HEK293 (cell line): ENCODE results near the gene ARHGDIA.

Experiments
- CTCF ChIA-PET: fragments of 350-600 bp; formaldehyde crosslinking; extraction: SDS; loops from one replicate; lab custom pipeline; 2021; ENCODE audit warnings: antibody characterized with exemption; lab: Yijun Ruan, JAX
- POLR2A ChIA-PET: fragments of 300-600 bp; formaldehyde crosslinking; extraction: SDS; loops from one replicate; lab custom pipeline; 2020; ENCODE audit warnings: antibody characterized with exemption, inconsistent platforms; lab: Yijun Ruan, JAX
- H3K27ac ChIP-seq: fragments of 200-500 bp; sonication (Bioruptor generic); 2 replicates; pipeline ENCODE4 v1.5.1; 2014; ENCODE audit warnings: low read depth, low read length, control low read depth, inconsistent platforms; ENCODE audit errors: extremely low read depth
- H3K36me3 ChIP-seq, 2 experiments: fragments of 200-500 bp in 1 of 2; sonication (Bioruptor generic) in 1 of 2; 1 replicate in 1 of 2; 2 replicates in 1 of 2; pipeline ENCODE4 v1.5.1; 2014 to 2017; ENCODE audit warnings: inconsistent platforms in 2 of 2, low read length in 2 of 2; ENCODE audit not compliant: control insufficient read depth in 2 of 2, insufficient read depth in 1 of 2
- H3K4me1 ChIP-seq: fragments of 200-500 bp; sonication (Bioruptor generic); 2 replicates; pipeline ENCODE4 v1.5.1; 2014; ENCODE audit warnings: mild to moderate bottlenecking, low read length, inconsistent platforms; ENCODE audit not compliant: control insufficient read depth, insufficient read depth
- H3K4me3 ChIP-seq: 2 replicates; pipeline ENCODE4 v1.5.1; 2011; ENCODE audit warnings: low read depth, mild to moderate bottlenecking, control low read depth, low read length, moderate library complexity
- H3K9me3 ChIP-seq: fragments of 200-500 bp; sonication (Bioruptor generic); 2 replicates; pipeline ENCODE4 v1.5.1; 2014; ENCODE audit warnings: low read depth, low read length, inconsistent platforms; ENCODE audit not compliant: control insufficient read depth, insufficient read depth
- BCL11B ChIP-seq: fragments of 450-650 bp; formaldehyde crosslinking; IDR thresholded peaks from 2 replicates; pipeline ENCODE4 v1.5.1; 2016; ENCODE audit warnings: low read depth, missing biosample characterization, missing genetic modification characterization
- GLIS1 ChIP-seq: fragments of 450-650 bp; formaldehyde crosslinking; IDR thresholded peaks from 2 replicates; pipeline ENCODE4 v1.5.1; 2016; ENCODE audit warnings: missing biosample characterization, missing genetic modification characterization
- SP2 ChIP-seq: fragments of 450-650 bp; formaldehyde crosslinking; IDR thresholded peaks from 2 replicates; pipeline ENCODE4 v1.5.1; 2016; ENCODE audit warnings: missing biosample characterization, missing genetic modification characterization
- SP3 ChIP-seq: fragments of 450-650 bp; formaldehyde crosslinking; IDR thresholded peaks from 2 replicates; pipeline ENCODE4 v1.5.1; 2016; ENCODE audit warnings: missing biosample characterization, missing genetic modification characterization
- ZNF112 ChIP-seq: fragments of 450-650 bp; formaldehyde crosslinking; IDR thresholded peaks from 2 replicates; pipeline ENCODE4 v1.5.0; 2017; ENCODE audit warnings: missing biosample characterization, missing genetic modification characterization
- ZNF416 ChIP-seq: fragments of 450-650 bp; formaldehyde crosslinking; IDR thresholded peaks from 2 replicates; pipeline ENCODE4 v1.5.1; 2016; ENCODE audit warnings: missing biosample characterization, missing genetic modification characterization
- ZNF549 ChIP-seq: fragments of 450-650 bp; IDR thresholded peaks from 2 replicates; pipeline ENCODE4 v1.5.1; 2018; ENCODE audit warnings: missing biosample characterization, missing genetic modification characterization, mild to moderate bottlenecking, inconsistent platforms, moderate library complexity
- ZNF555 ChIP-seq: fragments of 450-650 bp; formaldehyde crosslinking; conservative IDR thresholded peaks from 2 replicates; pipeline ENCODE4 v1.5.1; 2017; ENCODE audit warnings: missing biosample characterization, mild to moderate bottlenecking, missing genetic modification characterization, inconsistent platforms
- ZNF692 ChIP-seq: fragments of 450-650 bp; formaldehyde crosslinking; IDR thresholded peaks from 2 replicates; pipeline ENCODE4 v1.5.1; 2016; ENCODE audit warnings: missing biosample characterization, missing genetic modification characterization
- ZNF76 ChIP-seq: fragments of 450-650 bp; formaldehyde crosslinking; IDR thresholded peaks from 2 replicates; pipeline ENCODE4; 2016; ENCODE audit warnings: low read depth, missing biosample characterization, missing genetic modification characterization, borderline replicate concordance
- ZNF777 ChIP-seq: fragments of 450-650 bp; formaldehyde crosslinking; IDR thresholded peaks from 2 replicates; pipeline ENCODE4 v1.5.1; 2017; ENCODE audit warnings: missing biosample characterization, missing genetic modification characterization, borderline replicate concordance
- ZNF791 ChIP-seq: fragments of 450-650 bp; formaldehyde crosslinking; IDR thresholded peaks from 2 replicates; pipeline ENCODE4 v1.5.1; 2016; ENCODE audit warnings: missing biosample characterization, missing genetic modification characterization
- ZSCAN4 ChIP-seq: fragments of 450-650 bp; formaldehyde crosslinking; IDR thresholded peaks from 2 replicates; pipeline ENCODE4 v1.5.1; 2017; ENCODE audit warnings: missing biosample characterization, missing genetic modification characterization
- ZXDB ChIP-seq: fragments of 450-650 bp; formaldehyde crosslinking; IDR thresholded peaks from 2 replicates; pipeline ENCODE4 v1.5.1; 2016; ENCODE audit warnings: missing biosample characterization, missing genetic modification characterization
- TF ChIP-seq, protein P1 (sequence below): fragments of 450-650 bp; formaldehyde crosslinking; IDR thresholded peaks from 2 replicates; pipeline ENCODE4 v1.5.1; 2017; ENCODE audit warnings: missing biosample characterization, missing genetic modification characterization
- TF ChIP-seq, protein P2 (sequence below): fragments of 450-650 bp; formaldehyde crosslinking; IDR thresholded peaks from 2 replicates; pipeline ENCODE4 v1.5.1; 2016; ENCODE audit warnings: missing biosample characterization, missing genetic modification characterization, borderline replicate concordance
- TF ChIP-seq, protein P3 (sequence below): fragments of 450-650 bp; formaldehyde crosslinking; conservative IDR thresholded peaks from 2 replicates; pipeline ENCODE4 v1.5.1; 2016; ENCODE audit warnings: low read depth, missing biosample characterization, missing genetic modification characterization
- TF ChIP-seq, protein P4 (sequence below): fragments of 450-650 bp; formaldehyde crosslinking; IDR thresholded peaks from 2 replicates; pipeline ENCODE4 v1.5.1; 2016; ENCODE audit warnings: missing biosample characterization, missing genetic modification characterization
- TF ChIP-seq, protein P5 (sequence below): fragments of 450-650 bp; formaldehyde crosslinking; IDR thresholded peaks from 2 replicates; pipeline ENCODE4 v1.5.1; 2016; ENCODE audit warnings: missing biosample characterization, missing genetic modification characterization

ARHGDIA gene

DNA sequence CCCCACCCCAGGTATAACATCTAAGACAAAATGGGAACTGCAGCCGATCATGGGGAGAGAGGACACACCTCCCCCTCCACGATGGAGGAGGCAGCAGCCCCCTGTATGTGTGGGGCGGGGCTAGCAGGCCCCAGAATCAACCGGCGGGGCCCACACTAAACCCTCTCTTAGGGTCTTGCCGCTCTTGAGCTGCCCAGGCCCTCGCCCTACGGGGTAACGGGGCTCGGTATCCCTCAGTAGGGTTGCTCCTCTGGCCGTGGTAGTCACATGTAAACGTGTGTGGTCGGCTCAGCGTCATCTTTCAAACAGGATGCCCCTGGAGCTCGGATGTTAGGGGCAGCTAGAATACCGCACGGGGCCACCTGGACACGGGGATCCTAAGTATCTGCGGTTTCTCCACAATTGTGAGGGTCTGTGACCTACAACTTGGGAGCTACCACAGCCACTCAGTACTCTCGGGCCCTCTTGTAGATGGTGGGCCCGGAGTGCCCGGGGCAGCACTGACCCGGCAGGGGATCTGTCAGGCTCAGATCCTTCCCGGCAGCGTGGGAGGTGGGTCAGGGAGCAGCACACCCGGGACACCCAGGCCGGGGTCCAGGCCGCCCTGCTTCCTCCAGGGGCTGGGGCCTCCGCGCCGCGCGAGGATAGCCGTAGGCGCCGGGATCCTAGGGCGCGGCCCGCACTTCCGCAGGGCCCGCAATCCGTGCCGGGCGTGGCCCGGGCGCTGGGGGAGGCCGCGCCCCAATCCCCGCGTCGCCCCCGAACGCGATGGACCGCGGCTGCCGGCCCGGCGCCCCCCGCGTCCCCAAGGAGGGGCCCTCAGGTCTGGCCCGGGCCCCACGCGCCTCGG lies 781 bp downstream of the ARHGDIA start:
- CTCF ChIA-PET = interaction anchor here (0.6 to 2.6 kb wide), 13 partner anchors 9 to 160 kb away, joined by 3 to 15 read pairs (median 4); partner anchors contain the start of gene PCYT2
- TF ChIP-seq SP2 (tag by site-specific recombination) (peak; percentile 44), ZNF549 (tag by site-specific recombination) (no peak), ZNF76 (tag by site-specific recombination) (peak; percentile 24; the same call in 1 of the 2 replicates), ZNF555 (tag by site-specific recombination) (no peak), ZNF777 (tag by site-specific recombination) (no peak), ZXDB (tag by site-specific recombination) (peak; percentile 86), ZNF416 (tag by site-specific recombination) (no peak), ZNF692 (tag by site-specific recombination) (peak; percentile 97), ZSCAN4 (tag by site-specific recombination) (no peak), ZNF791 (tag by site-specific recombination) (no peak), BCL11B (tag by site-specific recombination) (peak; percentile 54; the same call in 1 of the 2 replicates), GLIS1 (tag by site-specific recombination) (peak; percentile 77), ZNF112 (no peak), SP3 (peak; percentile 74)
- TF ChIP-seq, protein P1, sequence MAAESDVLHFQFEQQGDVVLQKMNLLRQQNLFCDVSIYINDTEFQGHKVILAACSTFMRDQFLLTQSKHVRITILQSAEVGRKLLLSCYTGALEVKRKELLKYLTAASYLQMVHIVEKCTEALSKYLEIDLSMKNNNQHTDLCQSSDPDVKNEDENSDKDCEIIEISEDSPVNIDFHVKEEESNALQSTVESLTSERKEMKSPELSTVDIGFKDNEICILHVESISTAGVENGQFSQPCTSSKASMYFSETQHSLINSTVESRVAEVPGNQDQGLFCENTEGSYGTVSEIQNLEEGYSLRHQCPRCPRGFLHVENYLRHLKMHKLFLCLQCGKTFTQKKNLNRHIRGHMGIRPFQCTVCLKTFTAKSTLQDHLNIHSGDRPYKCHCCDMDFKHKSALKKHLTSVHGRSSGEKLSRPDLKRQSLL (tag by site-specific recombination) = no peak
- TF ChIP-seq, protein P2, sequence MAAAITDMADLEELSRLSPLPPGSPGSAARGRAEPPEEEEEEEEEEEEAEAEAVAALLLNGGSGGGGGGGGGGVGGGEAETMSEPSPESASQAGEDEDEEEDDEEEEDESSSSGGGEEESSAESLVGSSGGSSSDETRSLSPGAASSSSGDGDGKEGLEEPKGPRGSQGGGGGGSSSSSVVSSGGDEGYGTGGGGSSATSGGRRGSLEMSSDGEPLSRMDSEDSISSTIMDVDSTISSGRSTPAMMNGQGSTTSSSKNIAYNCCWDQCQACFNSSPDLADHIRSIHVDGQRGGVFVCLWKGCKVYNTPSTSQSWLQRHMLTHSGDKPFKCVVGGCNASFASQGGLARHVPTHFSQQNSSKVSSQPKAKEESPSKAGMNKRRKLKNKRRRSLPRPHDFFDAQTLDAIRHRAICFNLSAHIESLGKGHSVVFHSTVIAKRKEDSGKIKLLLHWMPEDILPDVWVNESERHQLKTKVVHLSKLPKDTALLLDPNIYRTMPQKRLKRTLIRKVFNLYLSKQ = no peak
- TF ChIP-seq, protein P3, sequence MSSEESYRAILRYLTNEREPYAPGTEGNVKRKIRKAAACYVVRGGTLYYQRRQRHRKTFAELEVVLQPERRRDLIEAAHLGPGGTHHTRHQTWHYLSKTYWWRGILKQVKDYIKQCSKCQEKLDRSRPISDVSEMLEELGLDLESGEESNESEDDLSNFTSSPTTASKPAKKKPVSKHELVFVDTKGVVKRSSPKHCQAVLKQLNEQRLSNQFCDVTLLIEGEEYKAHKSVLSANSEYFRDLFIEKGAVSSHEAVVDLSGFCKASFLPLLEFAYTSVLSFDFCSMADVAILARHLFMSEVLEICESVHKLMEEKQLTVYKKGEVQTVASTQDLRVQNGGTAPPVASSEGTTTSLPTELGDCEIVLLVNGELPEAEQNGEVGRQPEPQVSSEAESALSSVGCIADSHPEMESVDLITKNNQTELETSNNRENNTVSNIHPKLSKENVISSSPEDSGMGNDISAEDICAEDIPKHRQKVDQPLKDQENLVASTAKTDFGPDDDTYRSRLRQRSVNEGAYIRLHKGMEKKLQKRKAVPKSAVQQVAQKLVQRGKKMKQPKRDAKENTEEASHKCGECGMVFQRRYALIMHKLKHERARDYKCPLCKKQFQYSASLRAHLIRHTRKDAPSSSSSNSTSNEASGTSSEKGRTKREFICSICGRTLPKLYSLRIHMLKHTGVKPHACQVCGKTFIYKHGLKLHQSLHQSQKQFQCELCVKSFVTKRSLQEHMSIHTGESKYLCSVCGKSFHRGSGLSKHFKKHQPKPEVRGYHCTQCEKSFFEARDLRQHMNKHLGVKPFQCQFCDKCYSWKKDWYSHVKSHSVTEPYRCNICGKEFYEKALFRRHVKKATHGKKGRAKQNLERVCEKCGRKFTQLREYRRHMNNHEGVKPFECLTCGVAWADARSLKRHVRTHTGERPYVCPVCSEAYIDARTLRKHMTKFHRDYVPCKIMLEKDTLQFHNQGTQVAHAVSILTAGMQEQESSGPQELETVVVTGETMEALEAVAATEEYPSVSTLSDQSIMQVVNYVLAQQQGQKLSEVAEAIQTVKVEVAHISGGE (tag by site-specific recombination) = peak; percentile 35; the same call in 1 of the 2 replicates
- TF ChIP-seq, protein P4, sequence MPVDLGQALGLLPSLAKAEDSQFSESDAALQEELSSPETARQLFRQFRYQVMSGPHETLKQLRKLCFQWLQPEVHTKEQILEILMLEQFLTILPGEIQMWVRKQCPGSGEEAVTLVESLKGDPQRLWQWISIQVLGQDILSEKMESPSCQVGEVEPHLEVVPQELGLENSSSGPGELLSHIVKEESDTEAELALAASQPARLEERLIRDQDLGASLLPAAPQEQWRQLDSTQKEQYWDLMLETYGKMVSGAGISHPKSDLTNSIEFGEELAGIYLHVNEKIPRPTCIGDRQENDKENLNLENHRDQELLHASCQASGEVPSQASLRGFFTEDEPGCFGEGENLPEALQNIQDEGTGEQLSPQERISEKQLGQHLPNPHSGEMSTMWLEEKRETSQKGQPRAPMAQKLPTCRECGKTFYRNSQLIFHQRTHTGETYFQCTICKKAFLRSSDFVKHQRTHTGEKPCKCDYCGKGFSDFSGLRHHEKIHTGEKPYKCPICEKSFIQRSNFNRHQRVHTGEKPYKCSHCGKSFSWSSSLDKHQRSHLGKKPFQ (tag by site-specific recombination) = no peak
- TF ChIP-seq, protein P5, sequence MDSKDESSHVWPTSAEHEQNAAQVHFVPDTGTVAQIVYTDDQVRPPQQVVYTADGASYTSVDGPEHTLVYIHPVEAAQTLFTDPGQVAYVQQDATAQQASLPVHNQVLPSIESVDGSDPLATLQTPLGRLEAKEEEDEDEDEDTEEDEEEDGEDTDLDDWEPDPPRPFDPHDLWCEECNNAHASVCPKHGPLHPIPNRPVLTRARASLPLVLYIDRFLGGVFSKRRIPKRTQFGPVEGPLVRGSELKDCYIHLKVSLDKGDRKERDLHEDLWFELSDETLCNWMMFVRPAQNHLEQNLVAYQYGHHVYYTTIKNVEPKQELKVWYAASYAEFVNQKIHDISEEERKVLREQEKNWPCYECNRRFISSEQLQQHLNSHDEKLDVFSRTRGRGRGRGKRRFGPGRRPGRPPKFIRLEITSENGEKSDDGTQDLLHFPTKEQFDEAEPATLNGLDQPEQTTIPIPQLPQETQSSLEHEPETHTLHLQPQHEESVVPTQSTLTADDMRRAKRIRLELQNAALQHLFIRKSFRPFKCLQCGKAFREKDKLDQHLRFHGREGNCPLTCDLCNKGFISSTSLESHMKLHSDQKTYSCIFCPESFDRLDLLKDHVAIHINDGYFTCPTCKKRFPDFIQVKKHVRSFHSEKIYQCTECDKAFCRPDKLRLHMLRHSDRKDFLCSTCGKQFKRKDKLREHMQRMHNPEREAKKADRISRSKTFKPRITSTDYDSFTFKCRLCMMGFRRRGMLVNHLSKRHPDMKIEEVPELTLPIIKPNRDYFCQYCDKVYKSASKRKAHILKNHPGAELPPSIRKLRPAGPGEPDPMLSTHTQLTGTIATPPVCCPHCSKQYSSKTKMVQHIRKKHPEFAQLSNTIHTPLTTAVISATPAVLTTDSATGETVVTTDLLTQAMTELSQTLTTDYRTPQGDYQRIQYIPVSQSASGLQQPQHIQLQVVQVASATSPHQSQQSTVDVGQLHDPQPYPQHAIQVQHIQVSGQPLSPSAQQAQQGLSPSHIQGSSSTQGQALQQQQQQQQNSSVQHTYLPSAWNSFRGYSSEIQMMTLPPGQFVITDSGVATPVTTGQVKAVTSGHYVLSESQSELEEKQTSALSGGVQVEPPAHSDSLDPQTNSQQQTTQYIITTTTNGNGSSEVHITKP (tag by site-specific recombination) = 0 out of 2 replicates have a peak, but pooled peaks have one; percentile 40

More for the DNA sequence above, 781 bp downstream of the ARHGDIA start:
- peaks cover 0 to 48% of the 10 kb centered on the region in 2 experiments; a peak in 2 of 3 replicates for H3K36me3 ChIP-seq
- peak overlapping the region; percentile 85 for H3K4me3 ChIP-seq
- peak overlapping the region; percentile 100 for H3K27ac ChIP-seq
- H3K9me3 ChIP-seq = no peaks in the 10 kb centered on the region
- peaks cover 17% of the 10 kb centered on the region; the same call in 1 of the 2 replicates for H3K4me1 ChIP-seq
- POLR2A ChIA-PET = interaction anchor here (1.2 to 2.7 kb wide), 10 partner anchors 9 to 187 kb away, joined by 3 to 17 read pairs (median 6); partner anchors contain the start of genes ARL16, HGS, MCRIP1 and MRPL12
